HCT116 (cell line): ENCODE measurements around the gene AP5Z1. TPM values are rescaled to one million over a fixed set of nuclear protein-coding genes. Genes with fewer than 3 reads are reported as not detected.

Experiments used
- ATAC-seq: fragments of 200-7000 bp; cut with Tn5 transposase; 2 replicates; pipeline ENCODE4 v1.9.1; 2020; ENCODE audit warnings: mild to moderate bottlenecking, moderate library complexity
- BruUV-seq: library from RNA; stranded (reverse); fragments of 400-500 nt; replicated peaks from 2 replicates; lab custom pipeline; 2021; lab: Mats Ljungman, UMichigan
- CTCF ChIA-PET: fragments of 300-600 bp; sonication (Branson Sonifier 250); formaldehyde crosslinking; loops from one replicate; lab custom pipeline; 2021; ENCODE audit warnings: antibody characterized with exemption; lab: Charles Lee
- POLR2A ChIA-PET: fragments of 300-600, 350-600 bp; sonication (Branson Sonifier 250); formaldehyde crosslinking; loops from one replicate; lab custom pipeline; 2021; ENCODE audit warnings: antibody characterized with exemption; lab: Charles Lee
- RAD21 ChIA-PET, 2 experiments: fragments of 300-600 bp; sonication (Branson Sonifier 250); formaldehyde crosslinking; loops; one replicate each; lab custom pipeline; 2023; ENCODE audit warnings: low total read pairs in 2 of 2; ENCODE audit not compliant: uncharacterized antibody in 2 of 2, unreplicated experiment in 2 of 2, low non-redundant PET in 1 of 2; lab: Charles Lee
- DNase-seq: peaks from one replicate; pipeline ENCODE4 v3.0.0-alpha.2; 2010; ENCODE audit warnings: low read depth, low spot score
- H2AFZ ChIP-seq: fragments of 200-600 bp; shearing (Covaris generic), sonication (generic); 2 replicates; pipeline ENCODE4 v1.6.1; 2017; ENCODE audit warnings: low read depth, mixed run types, mixed read lengths, antibody characterized with exemption, low read length; ENCODE audit not compliant: poor library complexity, severe bottlenecking
- H3K27ac ChIP-seq: 2 replicates; pipeline ENCODE4 v1.5.1; 2012; ENCODE audit warnings: low read depth, low read length
- H3K27me3 ChIP-seq: fragments of 200-600 bp; sonication (generic); 2 replicates; pipeline ENCODE4 v1.6.1; 2016; ENCODE audit warnings: mixed run types, low read length, mixed read lengths; ENCODE audit not compliant: insufficient read depth
- H3K36me3 ChIP-seq, 2 experiments: fragments of 200-500 bp in 1 of 2; fragments of 200-600 bp in 1 of 2; sonication (Bioruptor generic) in 1 of 2; sonication (generic) in 1 of 2; 2 replicates each; pipeline versions ENCODE4 v1.5.1 to v1.6.1; 2014 to 2016; ENCODE audit warnings: low read length in 2 of 2, inconsistent platforms in 1 of 2, mixed read lengths in 1 of 2, mixed run types in 1 of 2; ENCODE audit not compliant: insufficient read depth in 2 of 2, control insufficient read depth in 1 of 2
- H3K4me1 ChIP-seq, 2 experiments: fragments of 200-600 bp in 1 of 2; sonication (generic) in 1 of 2; 2 replicates each; pipeline versions ENCODE4 v1.5.1 to v1.6.1; 2012 to 2017; ENCODE audit warnings: low read length in 2 of 2, inconsistent platforms in 1 of 2, mild to moderate bottlenecking in 1 of 2, mixed read lengths in 1 of 2, mixed run types in 1 of 2, moderate library complexity in 1 of 2; ENCODE audit not compliant: insufficient read depth in 2 of 2, control insufficient read depth in 1 of 2
- H3K4me2 ChIP-seq: fragments of 200-600 bp; sonication (generic); 2 replicates; pipeline ENCODE4 v1.6.1; 2017; ENCODE audit warnings: mixed run types, low read length, mixed read lengths
- H3K4me3 ChIP-seq, 2 experiments: fragments of 200-600 bp in 1 of 2; sonication (generic) in 1 of 2; replicated peaks in 1 of 2; 2 replicates each; pipeline ENCODE4 v1.5.1; 2011 to 2016; ENCODE audit warnings: low read length in 2 of 2, control low read depth in 1 of 2, low read depth in 1 of 2, mild to moderate bottlenecking in 1 of 2, mixed read lengths in 1 of 2, mixed run types in 1 of 2
- H3K79me2 ChIP-seq: fragments of 200-600 bp; sonication (generic); 2 replicates; pipeline ENCODE4 v1.6.1; 2017; ENCODE audit warnings: mild to moderate bottlenecking, mixed run types, low read length, moderate library complexity, mixed read lengths; ENCODE audit not compliant: insufficient read depth
- H3K9ac ChIP-seq: fragments of 200-600 bp; sonication (generic); 2 replicates; pipeline ENCODE4 v1.6.1; 2016; ENCODE audit warnings: low read length, mixed read lengths
- H3K9me2 ChIP-seq: fragments of 200-600 bp; sonication (generic), shearing (Covaris generic); 2 replicates; pipeline ENCODE4 v1.6.1; 2017; ENCODE audit warnings: mixed run types, mild to moderate bottlenecking, moderate library complexity; ENCODE audit not compliant: insufficient read depth
- H3K9me3 ChIP-seq, 2 experiments: fragments of 200-500 bp in 1 of 2; fragments of 200-600 bp in 1 of 2; sonication (Bioruptor generic) in 1 of 2; sonication (generic) in 1 of 2; 2 replicates each; pipeline ENCODE4 v1.6.1; 2014 to 2017; ENCODE audit warnings: low read length in 2 of 2, mixed read lengths in 2 of 2, inconsistent platforms in 1 of 2, low read depth in 1 of 2, mild to moderate bottlenecking in 1 of 2, mixed run types in 1 of 2, moderate library complexity in 1 of 2; ENCODE audit not compliant: control insufficient read depth in 1 of 2, insufficient read depth in 1 of 2
- H4K20me1 ChIP-seq: fragments of 200-600 bp; sonication (generic), shearing (Covaris generic); 2 replicates; pipeline ENCODE4 v1.6.1; 2017; ENCODE audit warnings: mixed run types, mild to moderate bottlenecking, moderate library complexity; ENCODE audit not compliant: insufficient read depth
- CTCF ChIP-seq, 3 experiments: fragments of 200-600 bp in 1 of 3; sonication (generic) in 1 of 3; IDR thresholded peaks in 2 of 3; conservative IDR thresholded peaks in 1 of 3; 2 replicates each; pipeline ENCODE4 v1.5.1; 2012 to 2017; ENCODE audit warnings: low read depth in 2 of 3, low read length in 2 of 3, antibody characterized with exemption in 1 of 3, borderline replicate concordance in 1 of 3, control low read depth in 1 of 3, mild to moderate bottlenecking in 1 of 3, mixed read lengths in 1 of 3, mixed run types in 1 of 3, moderate library complexity in 1 of 3; ENCODE audit not compliant: insufficient read depth in 1 of 3
- FOSL1 ChIP-seq: IDR thresholded peaks from 2 replicates; pipeline ENCODE4 v1.6.1; 2012; ENCODE audit warnings: low read depth
- POLR2A ChIP-seq: IDR thresholded peaks from 2 replicates; pipeline ENCODE4 v1.7.0; 2011; ENCODE audit warnings: borderline replicate concordance; ENCODE audit not compliant: insufficient read depth, insufficient read length; ENCODE audit errors: extremely low read depth
- POLR2AphosphoS5 ChIP-seq: IDR thresholded peaks from 2 replicates; pipeline ENCODE4 v1.6.1; 2011; ENCODE audit warnings: mild to moderate bottlenecking, low read depth, low read length, moderate library complexity
- SIN3A ChIP-seq: IDR thresholded peaks from 2 replicates; pipeline ENCODE4 v1.6.1; 2012; ENCODE audit warnings: low read depth
- SP1 ChIP-seq: IDR thresholded peaks from 2 replicates; pipeline ENCODE4 v1.6.1; 2012; ENCODE audit warnings: low read depth
- TCF7L2 ChIP-seq: IDR thresholded peaks from 2 replicates; pipeline ENCODE4 v1.7.0; 2011; ENCODE audit warnings: borderline replicate concordance, inconsistent platforms; ENCODE audit not compliant: insufficient read depth, insufficient read length; ENCODE audit errors: extremely low read depth
- ZNF274 ChIP-seq: fragments of 200-500 bp; sonication (Bioruptor generic); IDR thresholded peaks from 2 replicates; pipeline ENCODE4 v1.6.1; 2014; ENCODE audit warnings: mild to moderate bottlenecking, low read depth, low read length, inconsistent platforms
- intact Hi-C: fragments of 100-400 bp; cut with micrococcal nuclease; formaldehyde crosslinking; loops from 2 replicates; pipeline ENCODE4 v1.10.0; 2022
- total RNA-seq: library from RNA; stranded (reverse); gene quantifications from one replicate; pipeline ENCODE4 v1.2.1, GENCODE V29; 2021; ENCODE audit not compliant: unreplicated experiment
- TF ChIP-seq, protein P1 (sequence below): IDR thresholded peaks from 2 replicates; pipeline ENCODE4 v1.6.1; 2012

Gene AP5Z1
- total RNA-seq, 1 experiment from 2014 or later = 23.2 TPM

GRCh38 chr7:4749363-4749762, 26.1 kb upstream of the AP5Z1 start:
- intact Hi-C loops = no loop called here
- H2AFZ ChIP-seq = no peak overlapping the region
- no peaks in the 10 kb centered on the region for H3K27me3 ChIP-seq
- H4K20me1 ChIP-seq = peaks cover 6% of the 10 kb centered on the region; the same call in 1 of the 2 replicates
- RAD21 ChIA-PET = no interaction called here
- no peak overlapping the region for H3K9ac ChIP-seq
- no peaks in the 10 kb centered on the region for H3K9me2 ChIP-seq
- H3K36me3 ChIP-seq = peaks cover 0 to 4% of the 10 kb centered on the region in 2 experiments; a peak in 1 of 4 replicates
- ATAC-seq (no peak), DNase-seq (no peak)
- H3K9me3 ChIP-seq = no peaks in the 10 kb centered on the region
- BruUV-seq = no TSS peak
- peaks cover 14 to 28% of the 10 kb centered on the region in 2 experiments for H3K4me1 ChIP-seq
- H3K4me2 ChIP-seq = no peak overlapping the region
- H3K79me2 ChIP-seq = peaks cover 77% of the 10 kb centered on the region
- no peak overlapping the region for H3K4me3 ChIP-seq
- CTCF ChIA-PET = no interaction called here
- POLR2A ChIA-PET = no interaction called here
- TF ChIP-seq CTCF (IDR thresholded peaks at IDR 0.05 in 2 of 3, conservative IDR thresholded peaks at IDR 0.05 in 1 of 3; ENCODE audit: borderline replicate concordance in 1 of 3, insufficient read depth in 1 of 3, low read depth in 2 of 3, low read length in 2 of 3) = no peak
- TF ChIP-seq FOSL1 = no peak
- TF ChIP-seq TCF7L2 = no peak
- TF ChIP-seq, protein P1, sequence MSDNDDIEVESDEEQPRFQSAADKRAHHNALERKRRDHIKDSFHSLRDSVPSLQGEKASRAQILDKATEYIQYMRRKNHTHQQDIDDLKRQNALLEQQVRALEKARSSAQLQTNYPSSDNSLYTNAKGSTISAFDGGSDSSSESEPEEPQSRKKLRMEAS = no peak
- TF ChIP-seq SIN3A = no peak
- no peak for TF ChIP-seq ZNF274
- TF ChIP-seq POLR2A = no peak
- no peak for TF ChIP-seq POLR2AphosphoS5
- no peak for TF ChIP-seq SP1
- H3K27ac ChIP-seq = no peak overlapping the region
